ENCODE results near the gene STARD10.

The STARD10 gene

GRCh38 chr11:72742513-72743320 is 51.1 kb downstream of the STARD10 start:
- DNase-seq = no peak

- DNase-seq = no peak
These were observed 51.9 kb downstream of the STARD10 start for GRCh38 chr11:72741849-72742512.

GRCh38 chr11:72741429-72741833 is 52.4 kb downstream of the STARD10 start:
- no peak for DNase-seq

GRCh38 chr11:72740562-72741428 is 53.1 kb downstream of the STARD10 start:
- DNase-seq = no peak

GRCh38 chr11:72740060-72740424 is 53.8 kb downstream of the STARD10 start:
- DNase-seq = no peak

- no peak for DNase-seq
These were observed 54.4 kb downstream of the STARD10 start for GRCh38 chr11:72739240-72740059.

- no peak for DNase-seq
These were observed 55.4 kb downstream of the STARD10 start for GRCh38 chr11:72738199-72739141.

- no peak for DNase-seq
These were observed 56.5 kb downstream of the STARD10 start for GRCh38 chr11:72737336-72737735.

GRCh38 chr11:72736452-72737069 is 57.3 kb downstream of the STARD10 start:
- DNase-seq = no peak

GRCh38 chr11:72735495-72736027 is 58.3 kb downstream of the STARD10 start:
- no peak for DNase-seq

- DNase-seq = no peak
These were observed 61.5 kb downstream of the STARD10 start for GRCh38 chr11:72732329-72732728.

GRCh38 chr11:72730737-72731136 is 63.1 kb downstream of the STARD10 start:
- no peak for DNase-seq

GRCh38 chr11:72730243-72730642 is 63.6 kb downstream of the STARD10 start:
- no peak for DNase-seq

GRCh38 chr11:72727521-72727920 is 66.3 kb downstream of the STARD10 start:
- no peak for DNase-seq

- DNase-seq = no peak
These were observed 67.3 kb downstream of the STARD10 start for GRCh38 chr11:72726266-72727220.

- no peak for DNase-seq
These were observed 68.2 kb downstream of the STARD10 start for GRCh38 chr11:72725724-72726028.

GRCh38 chr11:72724851-72725723 is 68.8 kb downstream of the STARD10 start:
- DNase-seq = peak; percentile 90

GRCh38 chr11:72724021-72724551 is 69.8 kb downstream of the STARD10 start:
- no peak for DNase-seq

All from NCI-H2227 treated with DMSO at 0.1 percent for 48 hours (cell line).